GM12865 (cell line): Measurements from ENCODE around the gene TAC3.
"Not testable (repeated sequence)": the region's sequence is repeated elsewhere in the genome, so short reads cannot be mapped to it uniquely, and the experiment has no call there.

Source experiments
- DNase-seq: peaks from one replicate; pipeline ENCODE4 v3.0.0; 2010; ENCODE audit warnings: low read depth
- H3K4me3 ChIP-seq: 2 replicates; pipeline ENCODE4 v1.5.1; 2011; ENCODE audit warnings: mild to moderate bottlenecking, low read depth, low read length, control low read depth
- CTCF ChIP-seq: IDR thresholded peaks from 2 replicates; pipeline ENCODE4 v1.5.1; 2011; ENCODE audit warnings: low read length, control low read depth, low read depth, inconsistent platforms; ENCODE audit not compliant: insufficient read depth; ENCODE audit errors: missing control alignments

The TAC3 gene

GRCh38 chr12:56980941-56981530 lies 35.3 kb downstream of the TAC3 start:
- no peak for TF ChIP-seq CTCF
- DNase-seq: no peak

GRCh38 chr12:56980268-56980667 lies 36.1 kb downstream of the TAC3 start:
- no peak overlapping the region for H3K4me3 ChIP-seq
- DNase-seq: no peak
- no peak for TF ChIP-seq CTCF

More at GRCh38 chr12:56980941-56981530, 35.3 kb downstream of the TAC3 start:
- H3K4me3 ChIP-seq: no peak overlapping the region

- no peak for TF ChIP-seq CTCF
- DNase-seq: no peak
- H3K4me3 ChIP-seq: no peak overlapping the region
These were observed 36.7 kb downstream of the TAC3 start for GRCh38 chr12:56979628-56980027.

- TF ChIP-seq CTCF: no peak
- H3K4me3 ChIP-seq: no peak overlapping the region
- DNase-seq: no peak
These were observed 37.8 kb downstream of the TAC3 start for GRCh38 chr12:56978397-56979138.

GRCh38 chr12:56977361-56977760 lies 39.0 kb downstream of the TAC3 start:
- H3K4me3 ChIP-seq, DNase-seq: not testable (repeated sequence)

- not testable (repeated sequence) for H3K4me3 ChIP-seq, DNase-seq
These were observed 42.1 kb downstream of the TAC3 start for GRCh38 chr12:56974224-56974623.

- not testable (repeated sequence) for DNase-seq, H3K4me3 ChIP-seq
These were observed 47.4 kb downstream of the TAC3 start for GRCh38 chr12:56968910-56969309.

- H3K4me3 ChIP-seq, DNase-seq: not testable (repeated sequence)
These were observed 50.2 kb downstream of the TAC3 start for GRCh38 chr12:56965997-56966642.

- not testable (repeated sequence) for H3K4me3 ChIP-seq, DNase-seq
These were observed 51.2 kb downstream of the TAC3 start for GRCh38 chr12:56965124-56965523.

GRCh38 chr12:56963557-56963956 lies 52.8 kb downstream of the TAC3 start:
- not testable (repeated sequence) for DNase-seq, H3K4me3 ChIP-seq

GRCh38 chr12:56962247-56962646 lies 54.1 kb downstream of the TAC3 start:
- not testable (repeated sequence) for H3K4me3 ChIP-seq, DNase-seq
